Suprapubic skin (tissue), 4 donors: ENCODE data around the gene ENPP1. TPM values are rescaled to one million over a fixed set of nuclear protein-coding genes. Genes with fewer than 3 reads are reported as not detected.

Source experiments
- DNase-seq, 2 donors: peaks; one replicate each; pipeline ENCODE4 v3.0.0-alpha.2; 2019; ENCODE audit warnings: low spot score in 2 of 2
- H3K27ac ChIP-seq: fragments of 200-600 bp; sonication (generic); one replicate; pipeline ENCODE4 v1.5.1; 2019
- H3K27me3 ChIP-seq: fragments of 200-600 bp; sonication (generic); one replicate; pipeline ENCODE4 v1.5.1; 2019
- H3K36me3 ChIP-seq: fragments of 200-600 bp; sonication (generic); one replicate; pipeline ENCODE4 v1.5.1; 2019
- H3K4me1 ChIP-seq: fragments of 200-600 bp; sonication (generic); one replicate; pipeline ENCODE4 v1.5.1; 2019
- H3K4me3 ChIP-seq: fragments of 200-600 bp; sonication (generic); one replicate; pipeline ENCODE4 v1.5.1; 2019; ENCODE audit warnings: mild to moderate bottlenecking
- H3K9me3 ChIP-seq: fragments of 200-600 bp; sonication (generic); one replicate; pipeline ENCODE4 v1.5.1; 2019
- CTCF ChIP-seq, 2 donors: fragments of 200-600 bp in 1 of 2; fragments of 450-650 bp in 1 of 2; sonication (generic) in 1 of 2; IDR thresholded peaks; one replicate each; pipeline ENCODE4 v1.5.1; 2016 to 2019; ENCODE audit warnings: antibody characterized with exemption in 2 of 2, mild to moderate bottlenecking in 1 of 2, moderate library complexity in 1 of 2
- EP300 ChIP-seq: sonication (generic); formaldehyde crosslinking; IDR thresholded peaks from one replicate; pipeline ENCODE4 v1.6.1; 2017; ENCODE audit warnings: antibody characterized with exemption
- POLR2A ChIP-seq, 2 donors: fragments of 450-650 bp; IDR thresholded peaks; one replicate each; pipeline ENCODE4 v1.6.1; 2017; ENCODE audit warnings: antibody characterized with exemption in 2 of 2, mild to moderate bottlenecking in 2 of 2, moderate library complexity in 2 of 2
- POLR2AphosphoS5 ChIP-seq, 3 donors: sonication (generic); formaldehyde crosslinking; IDR thresholded peaks; one replicate each; pipeline ENCODE4 v1.6.1; 2017; ENCODE audit warnings: antibody characterized with exemption in 3 of 3
- WGBS: methylation state at CpG from one replicate; pipeline ENCODE4 v1.1.5; 2018; 5-methylcytosine and 5-hydroxymethylcytosine counted together
- total RNA-seq, 4 donors: library from RNA; depleted of rRNA; stranded (reverse); fragments of >200 nt; gene quantifications; one replicate each; pipeline ENCODE4 v1.1.0, GENCODE V29; 2016

The ENPP1 gene
- total RNA-seq, 4 donors from 2014 or later: 2.9 to 9.1 (median 4.0) TPM

GRCh38 chr6:131875647-131876046 lies 67.8 kb downstream of the ENPP1 start:
- H3K9me3 ChIP-seq: no peaks in the 10 kb centered on the region
- no peak for DNase-seq
- no peak for TF ChIP-seq POLR2AphosphoS5 (IDR thresholded peaks at IDR 0.05)
- no peak for TF ChIP-seq EP300
- no peak for TF ChIP-seq CTCF (IDR thresholded peaks at IDR 0.05)
- no peak for TF ChIP-seq POLR2A (IDR thresholded peaks at IDR 0.05)
- no peak overlapping the region for H3K4me3 ChIP-seq
- H3K4me1 ChIP-seq: no peaks in the 10 kb centered on the region
- peaks cover 3% of the 10 kb centered on the region for H3K36me3 ChIP-seq
- H3K27me3 ChIP-seq: no peaks in the 10 kb centered on the region
- 69% methylated on average over 1 of the region's 1 CpG for WGBS
- no peak overlapping the region for H3K27ac ChIP-seq

GRCh38 chr6:131876545-131876944 lies 68.7 kb downstream of the ENPP1 start:
- Histone ChIP-seq H3K27me3 (no peaks in the 10 kb centered on the region), H3K36me3 (peaks cover 4% of the 10 kb centered on the region), H3K9me3 (no peaks in the 10 kb centered on the region), H3K27ac (no peak overlapping the region), H3K4me1 (no peaks in the 10 kb centered on the region), H3K4me3 (no peak overlapping the region)
- TF ChIP-seq EP300: no peak
- no peak for TF ChIP-seq CTCF (IDR thresholded peaks at IDR 0.05)
- TF ChIP-seq POLR2AphosphoS5 (IDR thresholded peaks at IDR 0.05): no peak
- TF ChIP-seq POLR2A (IDR thresholded peaks at IDR 0.05): no peak
- no peak for DNase-seq

- Histone ChIP-seq H3K27ac (no peak overlapping the region), H3K9me3 (no peaks in the 10 kb centered on the region), H3K27me3 (no peaks in the 10 kb centered on the region), H3K4me1 (no peaks in the 10 kb centered on the region), H3K4me3 (no peak overlapping the region), H3K36me3 (peaks cover 4% of the 10 kb centered on the region)
- DNase-seq: no peak
- TF ChIP-seq EP300 (no peak), POLR2AphosphoS5 (IDR thresholded peaks at IDR 0.05) (no peak), CTCF (IDR thresholded peaks at IDR 0.05) (no peak), POLR2A (IDR thresholded peaks at IDR 0.05) (no peak)
- WGBS: 92% methylated on average over 4 of the region's 4 CpGs
Measured at GRCh38 chr6:131877999-131878789, 70.4 kb downstream of the ENPP1 start.

- WGBS: 63% methylated on average over 2 of the region's 2 CpGs
- Histone ChIP-seq H3K4me1 (no peaks in the 10 kb centered on the region), H3K27me3 (no peaks in the 10 kb centered on the region), H3K4me3 (no peak overlapping the region), H3K36me3 (peaks cover 4% of the 10 kb centered on the region), H3K9me3 (no peaks in the 10 kb centered on the region), H3K27ac (no peak overlapping the region)
- no peak for DNase-seq
- no peak for TF ChIP-seq POLR2A (IDR thresholded peaks at IDR 0.05)
- no peak for TF ChIP-seq EP300
- no peak for TF ChIP-seq POLR2AphosphoS5 (IDR thresholded peaks at IDR 0.05)
- no peak for TF ChIP-seq CTCF (IDR thresholded peaks at IDR 0.05)
Measured at GRCh38 chr6:131883016-131883415, 75.2 kb downstream of the ENPP1 start.

GRCh38 chr6:131885237-131885636 lies 77.4 kb downstream of the ENPP1 start:
- 67% methylated on average over 1 of the region's 1 CpG for WGBS

More at GRCh38 chr6:131885237-131885636, 77.4 kb downstream of the ENPP1 start:
- Histone ChIP-seq H3K27me3 (no peaks in the 10 kb centered on the region), H3K9me3 (no peaks in the 10 kb centered on the region), H3K27ac (no peak overlapping the region), H3K4me1 (no peaks in the 10 kb centered on the region), H3K36me3 (peaks cover 4% of the 10 kb centered on the region), H3K4me3 (no peak overlapping the region)
- DNase-seq: no peak
- TF ChIP-seq POLR2AphosphoS5 (IDR thresholded peaks at IDR 0.05) (no peak), POLR2A (IDR thresholded peaks at IDR 0.05) (no peak), EP300 (no peak), CTCF (IDR thresholded peaks at IDR 0.05) (no peak)
